Stimulated activated naive CD4-positive, alpha-beta T cell treated with Interleukin-2 at 50 U/mL for 16 hours (primary cell): ENCODE results near the gene SYNM.

Experiments
- DNase-seq: peaks from one replicate; lab custom pipeline; 2025; lab: John Stamatoyannopoulos, UW

SYNM gene

DNA sequence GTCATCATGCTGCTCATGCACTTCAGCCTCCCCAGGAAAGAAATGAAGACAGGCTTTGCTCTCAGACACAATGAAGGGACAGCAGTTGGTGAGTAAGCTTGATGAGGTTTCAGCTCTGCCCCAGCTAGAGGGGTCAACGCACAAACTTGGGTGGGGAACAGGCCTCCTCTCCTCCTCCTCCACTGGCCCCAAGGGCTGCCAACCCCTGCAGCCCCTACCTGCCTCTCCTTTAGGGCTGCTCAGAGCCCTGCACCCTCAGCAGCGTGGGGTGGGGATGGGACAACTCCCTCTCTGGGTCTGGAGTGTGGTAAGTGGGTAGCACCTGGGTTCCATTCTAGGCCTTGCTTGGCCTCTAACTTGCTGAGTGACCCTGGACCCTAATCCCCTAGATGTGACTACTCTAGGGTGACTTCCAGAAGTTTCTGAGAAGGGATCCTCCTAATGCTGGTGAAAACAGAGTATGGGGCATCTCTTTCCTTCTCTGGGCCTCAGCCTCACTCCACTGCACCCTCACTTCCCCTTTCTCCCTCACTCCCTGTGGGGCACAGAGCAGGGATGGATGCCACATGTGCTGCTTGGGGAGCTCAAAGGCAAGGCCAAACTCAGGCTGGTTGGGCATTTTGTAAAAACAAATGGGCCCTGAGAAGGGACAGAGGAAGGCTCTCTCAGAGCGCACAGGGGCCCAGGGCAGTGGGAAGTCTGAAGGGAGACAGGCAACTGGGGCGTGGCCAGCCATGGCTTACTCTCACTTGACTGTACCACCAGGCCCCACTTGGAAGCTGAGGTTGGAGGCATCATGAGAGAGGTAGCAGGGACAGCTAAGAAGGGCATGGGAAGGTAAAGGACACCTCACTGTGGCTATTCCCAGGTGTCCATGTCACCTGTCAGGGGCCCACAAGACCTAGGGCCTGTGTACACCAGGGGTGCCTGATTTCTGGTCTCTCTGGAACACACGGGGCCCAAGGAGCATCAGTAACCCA lies 64.0 kb downstream of the SYNM start:
- DNase-seq: no peak

DNA sequence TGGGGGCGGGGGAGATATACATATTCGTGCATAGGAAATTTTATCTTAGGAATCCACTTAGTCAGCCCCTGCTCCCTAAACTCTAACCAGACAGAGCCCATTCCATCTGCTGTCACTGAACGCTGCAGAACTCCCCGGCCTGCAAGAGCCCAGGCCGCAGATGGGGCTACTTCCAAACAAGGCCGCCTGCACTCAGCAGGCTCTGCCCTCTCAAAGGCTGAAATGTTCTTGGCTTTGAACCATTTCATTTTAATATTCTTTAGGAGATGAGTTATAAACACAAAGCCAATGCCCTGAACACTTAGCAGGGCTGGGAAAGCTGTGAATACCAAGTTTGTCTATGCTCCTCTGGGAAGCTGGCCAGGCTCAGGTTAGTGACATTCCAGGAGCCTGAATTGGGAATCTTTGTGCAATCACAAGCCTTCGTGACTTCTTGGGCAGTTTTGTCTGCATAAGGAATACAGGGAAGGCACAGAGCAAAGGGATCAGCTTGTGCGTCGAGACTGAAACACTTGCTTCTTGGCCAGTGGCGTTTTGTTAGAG lies 65.0 kb downstream of the SYNM start:
- DNase-seq: no peak

DNA sequence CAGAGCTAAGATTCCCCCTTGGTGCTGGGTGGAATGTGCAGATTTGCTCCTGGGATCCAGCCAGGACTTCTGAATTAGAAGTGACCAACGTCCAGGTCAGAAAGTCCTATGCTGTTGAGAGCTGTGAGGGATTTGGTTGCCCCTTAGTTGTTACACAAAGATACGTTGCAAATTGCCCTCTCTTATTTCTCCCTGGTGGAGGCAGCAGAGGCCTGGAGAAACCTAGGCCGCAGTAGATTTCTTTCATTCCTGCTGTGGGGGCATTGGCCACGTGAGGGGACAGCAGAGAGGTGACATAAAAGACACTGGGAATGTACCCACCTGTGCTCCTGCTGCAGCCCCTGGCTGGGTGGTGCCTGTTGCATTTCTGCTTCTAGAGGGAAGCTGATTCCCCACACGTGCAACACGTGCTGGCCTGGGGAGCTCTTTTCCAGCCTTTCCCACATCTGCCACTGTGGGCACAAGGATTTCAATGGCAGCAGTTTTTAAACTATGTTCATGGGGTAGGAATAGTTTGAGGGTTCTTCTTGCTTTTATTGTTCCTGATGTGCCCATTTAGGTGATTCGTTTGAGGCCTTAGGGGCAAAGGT lies 65.7 kb downstream of the SYNM start:
- no peak for DNase-seq

DNA sequence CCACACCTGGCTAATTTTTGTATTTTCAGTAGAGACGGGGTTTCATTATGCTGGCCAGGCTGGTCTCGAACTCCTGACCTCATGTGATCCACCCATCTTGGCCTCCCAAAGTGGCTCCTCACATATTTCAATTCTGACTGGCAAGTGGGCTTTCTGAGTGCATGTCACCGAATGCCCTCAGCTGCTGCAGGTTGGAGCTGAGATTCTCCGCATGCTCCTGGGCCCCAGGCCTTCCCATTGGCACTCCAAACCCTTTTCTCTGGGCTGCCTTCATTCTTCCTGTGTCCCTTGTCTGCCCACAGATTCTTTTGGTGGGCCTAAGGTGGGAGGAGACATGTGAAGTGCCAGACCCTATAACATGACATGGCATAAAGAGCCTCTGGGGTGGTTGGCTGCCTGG lies 67.3 kb downstream of the SYNM start:
- DNase-seq: no peak

DNA sequence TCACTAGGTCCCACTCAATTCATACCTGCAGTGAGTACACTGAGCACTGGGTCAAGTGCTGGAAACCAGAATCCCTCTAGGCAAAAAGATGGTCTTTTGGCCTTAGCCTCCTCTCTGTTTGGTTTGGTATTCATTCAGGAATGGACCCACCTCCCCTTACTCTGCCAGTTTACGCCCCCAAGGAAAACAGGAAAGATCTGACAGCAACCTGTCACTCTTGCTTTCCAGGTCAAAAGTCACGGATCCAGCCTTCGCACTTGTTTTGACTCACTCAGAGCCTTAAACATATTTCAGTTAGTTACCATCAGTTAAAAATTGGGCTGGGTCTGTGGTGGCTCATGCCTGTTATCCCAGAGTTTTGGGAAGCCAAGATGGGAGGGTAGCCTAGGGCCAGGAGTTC lies 68.1 kb downstream of the SYNM start:
- no peak for DNase-seq

DNA sequence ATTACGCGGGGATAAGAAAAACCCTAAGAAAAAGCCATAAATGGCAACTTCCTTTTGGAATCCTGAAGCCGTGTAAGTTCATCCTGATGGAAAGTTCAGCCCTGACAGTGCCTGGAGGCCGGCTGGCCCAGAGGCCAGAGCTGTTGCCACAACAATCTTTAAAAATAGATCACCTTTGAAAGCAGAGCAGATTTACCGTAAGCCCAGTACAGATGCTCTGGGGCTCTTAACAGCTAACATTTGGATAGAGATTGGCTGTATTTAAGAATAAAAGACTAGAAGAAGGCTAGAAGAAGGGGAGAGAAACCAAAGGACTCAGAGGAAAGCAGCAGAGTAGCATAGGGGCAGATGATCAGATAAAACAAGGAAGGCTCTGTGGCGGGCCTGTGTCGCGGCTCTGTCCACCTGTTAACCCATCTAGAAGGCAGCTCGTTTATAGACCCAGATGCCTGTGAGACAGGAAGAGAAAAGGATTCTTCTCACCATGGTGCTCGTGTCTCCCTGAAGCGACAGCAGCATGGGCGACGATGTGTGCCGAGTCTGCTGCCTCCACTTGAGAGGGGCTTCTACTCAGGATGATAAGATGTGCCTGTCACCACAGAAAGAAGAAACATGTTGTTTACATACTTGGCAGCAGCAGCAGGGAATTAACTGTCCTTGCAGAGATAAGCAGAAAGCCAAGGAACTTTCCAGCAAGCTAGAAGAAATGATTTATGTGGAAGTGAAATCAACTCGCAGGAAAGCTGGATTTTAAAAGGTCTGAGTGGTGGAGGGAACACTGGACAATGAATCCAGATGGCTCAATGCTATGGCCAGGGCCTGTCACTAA lies 69.9 kb downstream of the SYNM start:
- no peak for DNase-seq

DNA sequence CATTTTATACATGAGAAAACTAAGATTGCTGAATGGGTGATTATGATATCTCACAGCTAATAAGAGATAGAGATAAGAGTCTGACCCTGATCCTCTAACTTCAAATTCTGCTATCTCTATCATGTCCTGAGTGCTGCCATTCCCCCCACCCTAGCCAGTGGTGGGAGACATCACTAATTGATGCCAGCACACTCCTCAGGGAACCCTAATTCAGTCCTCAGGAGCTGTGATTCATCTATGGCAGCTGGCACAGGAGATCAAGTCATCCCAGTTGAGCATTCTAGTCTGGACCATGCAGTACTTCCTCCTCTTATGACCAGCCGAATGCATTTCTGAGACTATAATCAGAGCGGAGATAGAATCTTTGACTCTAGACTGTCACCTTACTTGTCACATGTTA lies 71.9 kb downstream of the SYNM start:
- no peak for DNase-seq

DNA sequence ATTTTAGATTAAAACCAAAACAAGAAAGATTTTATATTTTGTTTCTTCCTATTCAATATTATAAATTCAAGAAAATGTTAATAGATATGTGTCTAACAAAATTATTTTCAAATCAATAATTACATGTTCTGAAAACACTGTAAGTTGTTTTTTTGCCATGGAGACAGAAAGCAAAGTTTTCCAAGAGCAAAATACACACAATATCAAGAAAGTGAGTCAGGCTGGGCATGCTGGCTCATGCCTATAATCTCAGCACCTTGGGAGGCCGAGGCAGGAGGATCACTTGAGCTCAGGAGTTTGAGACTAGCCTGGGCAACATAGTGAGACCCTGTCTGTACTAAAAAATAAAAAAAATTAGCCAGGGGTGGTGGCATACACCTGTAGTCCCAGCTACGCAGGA lies 72.8 kb downstream of the SYNM start:
- no peak for DNase-seq

DNA sequence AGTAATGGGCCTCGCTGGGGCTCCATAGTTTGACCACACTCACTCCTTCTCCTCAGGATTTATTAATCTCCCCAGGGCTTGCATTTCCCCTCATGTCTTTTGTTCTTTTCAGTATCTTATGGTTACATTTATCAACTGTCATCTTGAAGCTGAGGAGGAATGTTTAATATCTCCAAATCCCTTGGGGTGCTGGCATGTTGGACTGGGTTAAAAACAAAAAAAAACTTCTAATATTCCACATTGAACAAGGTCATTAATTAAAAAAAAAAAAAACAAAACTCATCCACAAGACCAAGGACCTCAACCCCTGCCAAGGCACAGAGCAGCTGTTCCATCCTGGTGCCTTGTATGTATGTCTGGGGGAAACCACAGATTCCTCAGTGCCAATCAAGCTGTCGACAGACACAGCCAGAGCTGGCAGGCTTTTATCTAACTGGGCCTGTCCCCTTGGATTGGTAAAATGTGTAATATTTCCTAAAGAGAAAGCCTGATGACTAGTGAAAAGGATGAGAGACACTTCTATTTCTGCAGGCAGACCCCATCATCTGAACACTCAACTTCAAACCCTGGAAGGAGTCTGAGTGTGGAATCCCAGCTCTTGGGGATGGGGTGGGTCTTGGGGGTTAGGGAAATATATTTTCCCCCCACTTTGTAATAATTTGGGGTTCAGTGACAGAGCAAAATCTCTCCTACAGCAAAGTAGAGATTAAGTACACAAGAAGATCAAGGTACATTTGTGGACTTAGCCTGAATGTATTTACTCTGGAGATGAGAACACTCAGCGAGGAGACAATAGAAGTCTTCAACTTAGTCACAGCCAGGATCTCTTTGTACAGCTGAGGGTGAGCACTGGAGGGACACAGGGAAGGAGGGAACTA lies 75.4 kb downstream of the SYNM start:
- no peak for DNase-seq

DNA sequence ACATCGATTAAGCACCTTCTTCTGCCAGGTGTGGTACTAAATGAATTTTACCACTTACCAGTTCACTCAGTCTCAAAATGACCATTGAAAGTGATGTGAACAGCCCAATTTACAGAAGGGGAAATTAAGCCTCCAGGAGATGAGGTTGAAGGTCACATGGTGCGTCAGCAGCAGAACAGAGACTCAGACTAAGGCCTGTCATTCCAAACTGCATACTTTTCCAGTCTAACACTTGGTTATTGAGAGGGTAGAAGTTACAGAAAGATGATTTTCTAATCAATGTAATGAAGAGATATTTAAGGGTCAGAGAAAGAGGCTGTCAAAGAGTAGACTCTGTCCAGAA lies 76.1 kb downstream of the SYNM start:
- DNase-seq: no peak

DNA sequence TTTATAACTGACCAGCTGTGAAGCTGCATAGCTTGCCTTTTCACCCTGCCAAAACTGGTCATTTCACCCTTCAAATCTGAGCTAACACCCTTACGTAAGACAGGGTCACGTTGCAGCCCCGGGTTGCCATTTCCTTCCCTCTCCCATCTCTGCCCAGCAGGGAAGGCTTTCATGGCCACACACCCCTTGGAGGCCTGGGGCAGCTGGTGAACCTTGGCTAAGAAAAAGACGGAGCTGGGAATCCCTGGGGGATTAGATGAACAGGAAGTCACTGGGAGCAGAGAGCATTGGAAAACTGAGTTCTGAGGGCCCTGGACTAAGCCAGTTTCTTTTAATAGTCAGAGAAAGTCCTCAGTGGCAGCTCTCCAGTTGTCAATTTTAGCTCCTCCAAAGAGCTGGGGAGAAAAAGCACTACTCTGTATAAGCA lies 76.7 kb downstream of the SYNM start:
- no peak for DNase-seq

DNA sequence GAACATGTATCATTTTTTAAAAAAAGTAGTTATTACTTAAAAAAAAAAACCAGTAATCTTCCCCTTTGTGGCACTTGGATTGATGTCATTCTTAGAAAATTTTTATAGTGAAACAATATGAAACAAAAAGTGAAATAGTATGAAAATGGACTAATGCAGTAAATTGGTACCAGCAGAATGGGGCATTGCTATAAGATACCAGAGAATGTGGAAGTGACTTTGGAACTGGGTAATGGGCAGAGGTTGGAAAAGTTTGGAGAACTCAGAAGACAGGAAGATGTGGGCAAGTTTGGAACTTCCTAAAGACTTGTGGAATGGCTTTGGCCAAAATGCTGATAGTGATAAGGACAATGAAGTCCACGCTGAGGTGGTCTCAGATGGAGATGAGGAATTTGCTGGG lies 77.9 kb downstream of the SYNM start:
- no peak for DNase-seq
